ENCODE results near the gene MLLT1. TPM values are rescaled to one million over a fixed set of nuclear protein-coding genes. Genes with fewer than 3 reads are reported as not detected.
"Not testable (repeated sequence)": the region's sequence is repeated elsewhere in the genome, so short reads cannot be mapped to it uniquely, and the experiment has no call there.

Gene MLLT1, protein sequence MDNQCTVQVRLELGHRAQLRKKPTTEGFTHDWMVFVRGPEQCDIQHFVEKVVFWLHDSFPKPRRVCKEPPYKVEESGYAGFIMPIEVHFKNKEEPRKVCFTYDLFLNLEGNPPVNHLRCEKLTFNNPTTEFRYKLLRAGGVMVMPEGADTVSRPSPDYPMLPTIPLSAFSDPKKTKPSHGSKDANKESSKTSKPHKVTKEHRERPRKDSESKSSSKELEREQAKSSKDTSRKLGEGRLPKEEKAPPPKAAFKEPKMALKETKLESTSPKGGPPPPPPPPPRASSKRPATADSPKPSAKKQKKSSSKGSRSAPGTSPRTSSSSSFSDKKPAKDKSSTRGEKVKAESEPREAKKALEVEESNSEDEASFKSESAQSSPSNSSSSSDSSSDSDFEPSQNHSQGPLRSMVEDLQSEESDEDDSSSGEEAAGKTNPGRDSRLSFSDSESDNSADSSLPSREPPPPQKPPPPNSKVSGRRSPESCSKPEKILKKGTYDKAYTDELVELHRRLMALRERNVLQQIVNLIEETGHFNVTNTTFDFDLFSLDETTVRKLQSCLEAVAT
- total RNA-seq: 10 to 100 TPM; 49.2 to 52.0 TPM
- long read RNA-seq, donor 1, partial matches to known transcripts: 10 of 34 reads
- long read RNA-seq, donor 1, other reads (novel, unspliced or antisense): 24 of 34 reads
- long read RNA-seq, donor 2, partial matches to known transcripts: 5 of 69 reads
- long read RNA-seq, donor 2, other reads (novel, unspliced or antisense): 64 of 69 reads

DNA sequence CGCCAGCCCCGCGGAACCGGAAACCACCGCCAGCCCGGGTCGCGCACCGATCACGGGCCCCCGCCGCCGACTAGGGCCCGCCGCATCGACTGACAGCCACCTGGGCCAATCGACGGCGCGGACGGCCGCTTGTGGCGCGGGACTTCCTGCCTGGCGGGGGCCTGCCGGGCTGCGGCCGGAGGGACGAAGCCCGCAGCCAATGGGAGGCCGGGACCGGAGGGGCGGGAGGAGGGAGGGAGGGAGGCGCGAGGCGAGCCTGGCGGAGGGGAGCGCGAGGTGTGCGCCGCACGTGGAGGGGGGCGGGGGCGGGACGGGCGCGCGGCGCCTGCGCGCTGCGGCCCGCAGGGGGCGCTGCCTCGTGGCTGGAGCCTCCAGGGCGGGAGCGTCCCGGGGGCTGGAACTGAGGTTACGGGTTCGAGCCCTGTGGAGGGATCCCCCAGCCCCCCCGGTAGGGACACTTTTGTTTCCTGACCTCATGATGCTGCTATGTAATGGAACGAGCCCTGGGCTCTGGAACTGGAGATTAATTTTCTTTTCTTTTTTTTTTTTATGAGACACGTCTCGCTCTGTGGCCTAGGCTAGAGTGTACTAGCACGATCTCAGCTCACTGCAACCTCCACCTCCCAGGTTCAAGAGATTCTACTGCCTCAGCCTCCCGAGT, at the start of gene MLLT1:
Gene MLLT1 (minus strand): TSS at position 45 of the 661 bp plus-strand sequence. CDS start 191 bp downstream, outside the sequence.
- intact Hi-C loops (cut with DNase I): loop anchor here (5.0 to 10.0 kb wide), 2 partner anchors 63 to 135 kb away; no protein-coding TSS in a partner anchor
- peak; percentile 99 for DNase-seq (ENCODE audit: low spot score)

DNA sequence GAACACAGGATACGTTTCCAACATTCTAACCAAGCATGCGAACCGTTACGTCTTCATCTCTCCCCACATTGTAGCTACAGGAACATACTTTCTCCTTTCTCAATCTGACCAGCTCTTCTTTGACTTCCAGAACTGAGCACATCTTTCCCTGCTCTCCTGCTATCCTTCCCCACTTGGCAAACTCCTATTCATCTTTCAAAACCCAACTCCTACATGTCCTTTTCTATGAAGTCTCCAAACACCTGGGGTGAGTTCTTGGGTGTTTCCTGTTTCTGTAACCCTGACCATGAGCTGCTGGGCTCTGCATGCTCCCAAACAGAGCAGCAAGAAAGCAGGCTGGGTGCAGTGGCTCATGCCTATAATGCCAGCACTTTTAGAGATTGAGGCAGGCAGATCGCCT, 47.0 kb upstream of the MLLT1 start:
- intact Hi-C loops (cut with DNase I): no loop called here
- no peak for DNase-seq (ENCODE audit: low spot score)

DNA sequence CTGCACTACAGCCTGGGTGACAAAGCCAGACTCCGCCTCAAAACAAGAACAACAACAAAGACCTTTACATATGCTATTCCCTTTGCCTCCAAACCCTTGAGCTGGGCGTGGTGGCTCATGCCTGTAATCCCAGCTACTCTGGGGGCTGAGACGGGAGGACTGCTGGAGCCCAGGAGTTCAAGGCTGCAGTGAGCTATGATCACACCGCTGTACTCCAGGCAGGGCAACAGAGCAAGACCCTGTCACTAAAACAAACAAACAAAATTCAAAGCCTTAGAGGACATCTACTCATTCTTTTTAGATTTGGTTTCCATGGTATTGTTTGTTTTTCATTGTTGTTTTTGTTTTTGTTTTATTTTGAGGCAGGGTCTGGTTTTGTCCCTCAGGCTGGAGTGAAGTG, 45.8 kb upstream of the MLLT1 start:
- no peak for DNase-seq (ENCODE audit: low spot score)
- intact Hi-C loops (cut with DNase I): no loop called here

DNA sequence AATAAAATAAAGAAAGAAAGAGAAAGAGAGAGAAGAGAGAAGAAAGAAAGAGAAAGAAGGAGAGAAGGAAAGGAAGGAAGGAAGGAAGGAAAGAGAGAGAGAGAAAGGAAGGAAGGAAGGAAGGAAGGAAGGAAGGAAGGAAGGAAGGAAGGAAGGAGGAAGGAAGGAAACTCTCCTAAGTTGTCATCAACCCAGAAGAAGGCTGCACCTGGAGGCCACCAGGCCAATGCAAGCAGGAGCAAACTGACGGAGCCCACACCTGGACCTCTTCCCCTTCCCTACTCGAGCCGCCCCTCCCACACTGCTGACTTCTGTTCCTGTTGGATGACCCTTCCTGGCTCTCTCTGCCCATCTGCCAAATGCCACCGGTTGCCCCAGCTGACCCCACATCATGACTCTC, 45.0 kb upstream of the MLLT1 start:
- intact Hi-C loops (cut with DNase I): no loop called here

DNA sequence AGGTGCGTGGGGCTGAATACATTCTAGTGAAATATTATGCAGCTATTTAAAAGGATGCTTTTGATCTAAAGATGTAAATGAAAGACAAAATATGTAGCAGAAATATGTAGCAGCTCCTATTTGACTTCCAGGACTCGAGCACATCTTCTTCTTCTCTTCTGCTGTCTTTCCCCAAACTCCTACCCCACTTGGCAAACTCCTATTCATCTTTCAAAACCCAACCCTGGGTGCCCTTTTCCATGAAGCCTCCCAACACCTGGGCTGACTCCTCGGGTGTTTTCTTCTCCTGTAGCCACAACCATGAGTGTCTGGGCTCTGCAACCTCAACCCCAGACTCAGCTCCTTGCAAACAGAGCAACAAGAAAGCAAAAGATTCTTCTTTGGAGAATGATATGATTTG, 42.5 kb upstream of the MLLT1 start:
- intact Hi-C loops (cut with DNase I): no loop called here
- DNase-seq (ENCODE audit: low spot score): no peak

More for the DNA sequence above, 45.0 kb upstream of the MLLT1 start:
- DNase-seq (ENCODE audit: low spot score): no peak

DNA sequence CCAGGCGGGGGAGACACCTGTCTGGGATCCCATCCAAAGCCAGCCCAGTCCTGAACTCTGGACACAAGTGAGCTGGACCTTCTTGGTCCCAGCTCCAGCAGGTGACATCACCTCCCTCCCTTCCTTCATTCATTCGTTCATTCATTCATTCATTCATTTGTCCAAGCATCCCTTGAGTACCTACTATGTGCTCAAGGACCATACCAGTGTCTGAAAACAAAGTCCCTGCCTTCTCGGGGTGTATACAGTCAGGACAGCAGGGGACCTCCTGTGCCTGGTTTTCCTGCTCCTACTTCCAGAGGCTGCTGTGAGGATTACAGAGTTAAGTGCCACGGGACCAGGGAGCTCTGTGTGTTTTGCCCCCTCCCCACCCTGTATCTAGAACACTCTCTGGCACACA, 39.6 kb upstream of the MLLT1 start:
- DNase-seq (ENCODE audit: low spot score): no peak
- intact Hi-C loops (cut with DNase I): no loop called here

DNA sequence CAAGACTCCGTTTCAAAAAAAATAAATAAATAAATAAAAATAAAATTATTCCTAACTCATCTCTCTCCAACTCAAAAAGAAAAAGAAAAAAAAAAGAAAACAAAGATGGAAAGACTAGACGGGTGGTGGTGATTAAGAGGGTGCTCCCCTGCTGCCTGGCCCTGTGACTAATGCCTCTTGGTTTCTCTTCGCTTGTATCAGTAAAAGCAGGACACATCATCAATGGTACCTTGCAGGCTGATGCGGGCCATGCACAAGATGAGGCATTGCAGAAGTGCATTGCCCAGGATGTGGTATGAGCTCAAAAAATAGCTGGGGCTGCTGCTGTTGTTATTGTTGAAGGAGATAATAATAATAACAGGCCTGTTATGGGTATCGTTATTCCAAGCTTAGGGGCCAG, 39.0 kb upstream of the MLLT1 start:
- DNase-seq (ENCODE audit: low spot score): no peak

DNA sequence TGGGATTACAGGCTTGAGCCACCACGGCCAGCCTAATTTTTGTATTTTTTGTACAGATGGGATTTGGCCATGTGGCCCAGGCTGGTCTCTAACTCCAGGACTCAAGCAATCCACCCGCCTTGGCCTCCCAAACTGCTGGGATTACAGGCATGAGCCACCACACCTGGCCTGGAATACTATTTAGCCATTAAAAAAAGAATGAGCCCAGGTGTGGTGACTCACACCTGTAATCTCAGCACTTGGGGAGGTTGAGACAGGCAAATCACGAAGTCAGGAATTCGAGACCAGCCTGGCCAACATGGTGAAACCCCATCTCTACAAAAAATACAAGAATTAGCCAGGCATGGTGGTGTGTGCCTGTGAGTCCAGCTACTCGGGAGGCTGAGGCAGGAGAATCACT, 35.9 kb upstream of the MLLT1 start:
- DNase-seq (ENCODE audit: low spot score): not testable (repeated sequence)

More for the DNA sequence above, 39.0 kb upstream of the MLLT1 start:
- intact Hi-C loops (cut with DNase I): no loop called here

DNA sequence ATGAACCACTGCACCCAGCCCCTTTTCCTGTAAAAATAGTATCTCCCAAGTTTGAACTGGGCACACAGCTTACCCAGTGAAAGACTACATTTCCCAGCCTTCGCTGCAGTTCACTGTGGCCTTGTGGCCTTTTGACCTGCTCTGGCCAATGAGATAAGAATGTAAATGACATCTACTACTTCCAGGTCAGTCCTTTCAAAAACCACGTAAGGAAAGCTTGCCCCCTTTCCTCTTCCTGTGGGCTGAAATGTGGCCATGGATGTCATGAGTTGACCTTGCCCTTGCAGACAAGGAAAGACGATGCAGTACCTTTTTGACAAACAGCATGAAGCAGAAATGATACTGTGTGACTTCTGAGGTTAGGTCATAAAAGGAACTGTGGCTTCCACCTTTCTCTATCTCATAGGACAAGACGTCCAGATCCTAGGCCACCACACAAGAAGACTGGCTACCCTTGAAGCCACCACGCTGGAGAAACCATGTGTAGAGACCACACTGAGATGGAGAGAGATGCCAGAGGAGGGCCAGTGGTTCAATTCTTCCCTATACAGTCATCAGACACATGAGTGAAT, 33.7 kb upstream of the MLLT1 start:
- DNase-seq (ENCODE audit: low spot score): no peak
- intact Hi-C loops (cut with DNase I): no loop called here

More for the DNA sequence above, 35.9 kb upstream of the MLLT1 start:
- intact Hi-C loops (cut with DNase I): not testable (repeated sequence)

DNA sequence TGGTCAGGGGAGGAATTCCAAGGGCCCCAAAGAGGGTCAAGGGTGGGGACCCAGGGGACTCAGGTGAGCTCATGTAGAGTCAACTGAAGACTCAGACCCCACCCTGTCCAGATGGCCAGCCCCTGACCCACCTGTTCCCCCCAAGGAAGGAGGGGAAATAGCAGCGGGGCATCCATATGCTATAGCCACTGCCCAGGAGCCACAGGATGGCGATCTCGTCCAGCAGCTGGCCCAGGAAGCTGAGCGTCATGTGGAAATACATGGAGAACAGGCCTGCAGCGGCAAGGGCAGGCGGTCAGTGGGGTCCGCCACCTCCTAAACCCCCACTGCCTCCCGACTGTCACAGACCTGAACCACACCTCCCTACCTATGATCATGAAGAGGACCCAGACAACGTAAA, 32.2 kb upstream of the MLLT1 start:
- intact Hi-C loops (cut with DNase I): no loop called here

DNA sequence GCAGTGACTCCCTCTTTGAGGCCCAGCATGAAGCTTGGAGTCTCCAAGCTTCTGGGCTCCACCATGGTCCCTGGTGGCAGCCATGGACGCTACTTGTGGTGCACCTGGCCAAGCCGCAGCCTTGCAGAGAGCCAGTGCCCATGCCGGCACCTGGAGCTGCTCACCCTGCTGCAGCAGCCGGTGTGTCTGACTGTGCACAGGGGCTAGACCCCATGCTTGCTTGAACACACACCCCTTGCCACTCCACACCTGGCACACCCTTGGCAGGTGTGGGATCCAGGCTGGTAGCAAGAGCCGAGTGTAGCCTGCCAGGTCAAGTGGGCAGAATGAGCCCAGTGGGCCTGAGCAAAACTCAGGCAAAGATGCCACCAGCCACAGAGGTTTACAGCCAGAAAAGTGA, 18.6 kb upstream of the MLLT1 start:
- intact Hi-C loops (cut with DNase I): no loop called here
- no peak for DNase-seq (ENCODE audit: low spot score)

More for the DNA sequence above, 32.2 kb upstream of the MLLT1 start:
- DNase-seq (ENCODE audit: low spot score): no peak

DNA sequence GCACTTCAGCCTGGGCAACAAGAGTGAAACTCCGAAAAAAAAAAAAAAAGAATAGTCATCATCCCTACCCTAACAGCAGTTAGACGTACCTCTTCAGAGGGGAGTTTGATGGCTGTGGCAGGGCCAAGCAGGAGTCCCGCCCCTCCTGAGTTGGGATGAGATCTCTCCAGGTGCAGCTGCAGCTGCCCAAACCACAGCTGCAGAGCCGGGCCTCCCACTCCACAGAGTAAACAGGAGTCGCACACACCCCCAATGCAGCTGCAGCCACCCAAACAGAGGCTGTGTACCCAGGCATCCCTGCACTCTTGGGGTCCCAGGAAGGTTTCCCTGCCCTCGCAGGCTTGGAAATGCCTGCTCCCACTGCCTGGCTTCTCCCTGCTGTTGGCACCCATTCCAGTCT, 17.4 kb upstream of the MLLT1 start:
- intact Hi-C loops (cut with DNase I): loop anchor here in 1 of 2 donors (2.0 kb wide), 1 partner anchor 76 kb away; no protein-coding TSS in a partner anchor

DNA sequence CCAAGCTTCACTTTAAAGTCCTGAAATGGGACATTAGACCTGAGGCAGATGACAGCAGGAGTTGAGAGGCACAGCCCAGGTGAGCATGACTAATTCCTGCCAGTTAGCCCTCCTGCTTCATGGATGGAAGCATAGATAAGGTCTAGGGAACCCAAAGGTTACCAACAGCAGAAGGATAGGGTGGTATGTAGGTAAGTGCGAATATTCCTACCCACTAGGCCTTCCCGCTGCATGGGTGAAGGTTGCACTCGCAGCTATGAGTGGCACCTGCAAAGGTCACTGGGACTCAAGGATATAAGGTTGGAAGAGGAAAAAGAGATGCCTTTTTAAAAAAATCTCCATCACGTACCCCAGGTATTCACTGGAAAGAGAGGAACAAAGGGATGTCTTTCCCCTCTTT, 12.2 kb upstream of the MLLT1 start:
- no peak for DNase-seq (ENCODE audit: low spot score)
- intact Hi-C loops (cut with DNase I): no loop called here

More for the DNA sequence above, 17.4 kb upstream of the MLLT1 start:
- DNase-seq (ENCODE audit: low spot score): peak; percentile 1

DNA sequence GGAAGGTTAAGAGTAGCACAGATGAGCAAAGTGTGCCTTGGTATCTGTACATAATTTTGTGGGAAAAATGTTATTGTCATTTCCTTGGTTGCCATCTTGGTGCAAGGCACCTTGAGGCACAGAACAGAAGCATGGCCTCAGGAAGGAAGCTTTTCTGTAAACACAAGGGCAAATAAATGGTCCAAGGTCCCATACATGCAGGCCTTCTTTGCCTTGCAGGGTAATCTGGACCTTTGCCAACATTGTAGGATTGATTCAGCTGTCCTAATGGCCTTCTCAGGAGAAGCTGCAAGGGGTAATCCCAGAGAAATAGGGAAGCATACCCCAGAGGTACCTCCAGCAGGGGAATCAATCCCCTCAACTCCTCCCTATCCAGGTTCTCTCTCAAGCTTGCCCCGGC, 9.0 kb upstream of the MLLT1 start:
- intact Hi-C loops (cut with DNase I): loop anchor here in 1 of 2 donors (10.0 kb wide), 1 partner anchor 126 kb away; no protein-coding TSS in a partner anchor
- DNase-seq (ENCODE audit: low spot score): no peak

DNA sequence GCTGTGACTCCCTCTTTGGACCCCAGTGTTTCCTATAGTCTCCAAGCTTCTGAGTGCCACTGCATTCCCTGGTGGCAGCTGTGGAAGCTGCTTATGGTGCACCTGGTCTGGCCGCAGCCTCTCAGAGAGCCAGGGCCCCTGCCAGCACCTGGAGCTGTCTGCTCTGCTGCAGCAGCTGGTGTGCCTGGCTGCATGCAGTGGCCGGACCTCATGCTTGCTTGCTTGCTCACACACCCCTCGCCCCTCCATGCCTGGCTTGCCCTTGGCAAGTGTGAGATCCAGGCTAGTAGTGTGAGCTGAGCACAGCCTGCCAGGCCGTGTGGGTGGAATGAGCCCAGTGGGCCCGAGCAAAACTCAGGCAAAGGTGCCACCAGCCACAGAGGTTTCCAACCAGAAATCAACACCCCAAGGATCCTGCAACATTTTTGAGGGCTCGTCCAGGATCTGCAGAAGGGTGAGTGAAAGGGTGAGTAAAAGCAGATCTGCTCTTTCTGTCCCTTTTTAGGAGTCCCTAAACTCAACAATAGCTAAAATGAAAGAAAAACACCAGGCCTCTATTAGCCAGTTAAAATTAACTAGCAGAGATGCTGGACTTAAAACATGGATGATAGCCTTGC, 7.6 kb upstream of the MLLT1 start:
- intact Hi-C loops (cut with DNase I): loop anchor here in 1 of 2 donors (10.0 kb wide), 1 partner anchor 127 kb away; no protein-coding TSS in a partner anchor
- no peak for DNase-seq (ENCODE audit: low spot score)

DNA sequence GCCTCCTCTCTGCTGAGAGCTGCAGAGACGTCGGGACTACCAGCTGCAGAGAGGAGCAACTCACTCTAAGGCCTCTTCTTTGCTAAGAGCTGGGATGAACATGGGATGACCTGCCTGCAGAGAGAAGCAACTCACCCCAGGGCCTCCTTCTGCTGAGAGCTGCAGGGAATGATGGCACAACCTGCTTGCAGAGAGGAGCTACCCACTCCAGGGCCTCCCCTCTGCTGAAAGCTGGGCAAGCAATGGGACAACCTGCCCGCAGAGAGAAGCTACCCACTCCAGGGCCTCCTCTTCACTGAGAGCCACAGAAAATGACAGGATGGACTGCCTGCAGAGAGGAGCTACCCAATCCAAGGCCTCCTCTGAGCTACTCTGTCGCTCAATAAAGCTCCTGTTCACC, 6.9 kb upstream of the MLLT1 start:
- intact Hi-C loops (cut with DNase I): loop anchor here in 1 of 2 donors (10.0 kb wide), 1 partner anchor 128 kb away; no protein-coding TSS in a partner anchor
- DNase-seq (ENCODE audit: low spot score): no peak

DNA sequence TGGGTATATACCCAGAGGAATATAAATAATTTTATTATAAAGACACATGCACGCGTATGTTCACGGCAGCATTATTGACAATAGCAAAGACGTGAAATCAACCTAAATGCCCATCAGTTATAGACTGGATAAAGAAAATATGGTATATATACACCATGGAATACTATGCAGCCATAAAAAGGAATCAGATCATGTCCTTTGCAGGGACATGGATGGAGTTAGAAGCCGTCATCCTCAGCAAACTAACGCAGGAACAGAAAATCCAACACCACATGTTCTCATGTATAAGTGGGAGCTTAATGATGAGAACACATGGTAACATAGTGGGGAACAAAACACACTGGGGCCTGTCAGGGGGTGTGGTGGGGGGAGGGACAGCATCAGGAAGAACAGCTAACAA, 2.6 kb upstream of the MLLT1 start:
- intact Hi-C loops (cut with DNase I): loop anchor here (5.0 to 10.0 kb wide), 2 partner anchors 65 to 132 kb away; no protein-coding TSS in a partner anchor
- not testable (repeated sequence) for DNase-seq (ENCODE audit: low spot score)

DNA sequence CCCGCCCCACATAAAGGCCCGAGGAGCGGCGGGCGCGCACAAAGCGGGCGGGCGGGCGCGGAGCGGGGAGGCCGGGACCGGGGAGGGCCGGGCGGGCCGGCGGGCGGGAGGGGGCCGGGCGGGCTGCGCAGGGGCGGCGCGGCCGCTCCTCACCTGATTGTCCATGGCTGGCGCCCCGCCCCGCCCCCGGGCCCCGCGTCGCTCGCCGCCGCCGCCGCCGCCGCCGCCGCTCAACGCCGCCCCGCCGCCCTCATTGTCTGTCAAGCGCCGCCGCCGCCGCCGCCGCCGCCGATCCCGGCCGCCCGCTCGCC, 200 bp downstream of the MLLT1 start:
- intact Hi-C loops (cut with DNase I): no loop called here
- DNase-seq (ENCODE audit: low spot score): no peak
